GM18909 (cell line): Measurements from ENCODE around the gene MMP12.

Experiments used
- ATAC-seq: cut with Tn5 transposase; IDR thresholded peaks from one replicate; pipeline ENCODE4 v1.9.1; 2021; ENCODE audit warnings: mild to moderate bottlenecking; ENCODE audit not compliant: unreplicated experiment, poor library complexity

Gene MMP12

GRCh38 chr11:102853055-102853454, 21.7 kb downstream of the MMP12 start:
- ATAC-seq: no peak

GRCh38 chr11:102850973-102851745, 23.6 kb downstream of the MMP12 start:
- no peak for ATAC-seq

- ATAC-seq: no peak
Measured at GRCh38 chr11:102849311-102849710, 25.5 kb downstream of the MMP12 start.

- no peak for ATAC-seq
Measured at GRCh38 chr11:102846292-102846691, 28.5 kb downstream of the MMP12 start.

- no peak for ATAC-seq
Measured at GRCh38 chr11:102843489-102843888, 31.3 kb downstream of the MMP12 start, which contains the start of gene MMP3. TSS of gene MMP3 (minus strand) at chr11:102843609. CDS start at chr11:102843546, 63 bp downstream.

- no peak for ATAC-seq
Measured at GRCh38 chr11:102842930-102843329, 31.9 kb downstream of the MMP12 start.

GRCh38 chr11:102840018-102840417, 34.8 kb downstream of the MMP12 start:
- ATAC-seq: no peak

- no peak for ATAC-seq
Measured at GRCh38 chr11:102837646-102838045, 37.1 kb downstream of the MMP12 start.

- no peak for ATAC-seq
Measured at GRCh38 chr11:102837156-102837555, 37.6 kb downstream of the MMP12 start.

GRCh38 chr11:102836290-102836875, 38.4 kb downstream of the MMP12 start:
- no peak for ATAC-seq

- ATAC-seq: no peak
Measured at GRCh38 chr11:102833731-102834130, 41.1 kb downstream of the MMP12 start.

- no peak for ATAC-seq
Measured at GRCh38 chr11:102832612-102833011, 42.2 kb downstream of the MMP12 start.

GRCh38 chr11:102831489-102832440, 43.0 kb downstream of the MMP12 start:
- ATAC-seq: no peak

- no peak for ATAC-seq
Measured at GRCh38 chr11:102831128-102831488, 43.7 kb downstream of the MMP12 start.

GRCh38 chr11:102830001-102830727, 44.6 kb downstream of the MMP12 start:
- ATAC-seq: no peak

- ATAC-seq: no peak
Measured at GRCh38 chr11:102829316-102830000, 45.3 kb downstream of the MMP12 start.

GRCh38 chr11:102824556-102824955, 50.2 kb downstream of the MMP12 start:
- no peak for ATAC-seq

GRCh38 chr11:102819491-102819890, 55.3 kb downstream of the MMP12 start:
- no peak for ATAC-seq

- ATAC-seq: no peak
Measured at GRCh38 chr11:102813484-102813883, 61.3 kb downstream of the MMP12 start.
